ENCODE data around the gene RINL. TPM values are rescaled to one million over a fixed set of nuclear protein-coding genes. Genes with fewer than 3 reads are reported as not detected.

The RINL gene
- total and polyA plus RNA-seq, 2 of the 8 experiments (the other 6 are each of a cell fraction or from before 2014, with no cell fraction given): 11.1 to 11.9 TPM

GRCh38 chr19:38877781-38878574 lies at the start of gene RINL (continued):
- TF ChIP-seq CTCF (IDR thresholded peaks at IDR 0.05; ENCODE audit: control extremely low read depth in 1 of 3, insufficient read depth in 1 of 3, low read depth in 1 of 3, low read length in 3 of 3) (no peak), CHD7 (IDR thresholded peaks at IDR 0.05; ENCODE audit: insufficient replicate concordance, low read length) (no peak), TCF12 (IDR thresholded peaks at IDR 0.05; ENCODE audit: low read depth, low read length) (no peak), SP4 (IDR thresholded peaks at IDR 0.05; ENCODE audit: low read length) (no peak), ATF3 (IDR thresholded peaks at IDR 0.05; ENCODE audit: insufficient read depth, low read depth, low read length) (no peak)

All from H1 (cell line).